ENCODE data around the gene SLC17A5.
"Not testable (repeated sequence)": the region's sequence is repeated elsewhere in the genome, so short reads cannot be mapped to it uniquely, and the experiment has no call there.

- not testable (repeated sequence) for TF ChIP-seq CTCF (IDR thresholded peaks at IDR 0.05; ENCODE audit: low read length); EZH2 (IDR thresholded peaks at IDR 0.05; ENCODE audit: borderline replicate concordance, low read length)
These were observed 26.1 kb upstream of the SLC17A5 start for GRCh38 chr6:73679846-73680245.

All from OCI-LY1 (cell line).